HG02571 (cell line): ENCODE results near the gene LAMA2.

ENCODE experiments used
- ATAC-seq: cut with Tn5 transposase; IDR thresholded peaks from one replicate; pipeline ENCODE4 v1.9.1; 2021; ENCODE audit warnings: mild to moderate bottlenecking, moderate library complexity; ENCODE audit not compliant: unreplicated experiment

The LAMA2 gene

DNA sequence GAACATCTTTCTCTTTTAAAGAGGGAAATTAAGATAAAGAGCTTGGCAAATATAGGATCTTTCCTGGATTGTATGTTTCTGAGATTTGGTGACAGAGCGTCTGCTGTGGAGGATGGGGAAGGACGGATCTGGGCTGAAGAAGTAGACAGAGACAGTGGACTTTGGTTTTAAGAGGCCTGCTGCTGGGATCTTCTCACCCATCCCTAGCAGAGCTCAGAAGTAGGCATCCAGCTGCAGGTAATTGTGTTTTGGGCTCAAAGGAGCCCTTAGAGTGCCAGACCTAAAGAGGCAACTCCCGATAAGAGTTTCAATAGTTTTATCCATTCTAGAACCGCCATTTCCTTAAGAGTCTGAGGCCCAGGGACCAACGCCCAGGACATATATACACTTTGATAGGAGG, 20.8 kb downstream of the LAMA2 start:
- ATAC-seq = no peak

DNA sequence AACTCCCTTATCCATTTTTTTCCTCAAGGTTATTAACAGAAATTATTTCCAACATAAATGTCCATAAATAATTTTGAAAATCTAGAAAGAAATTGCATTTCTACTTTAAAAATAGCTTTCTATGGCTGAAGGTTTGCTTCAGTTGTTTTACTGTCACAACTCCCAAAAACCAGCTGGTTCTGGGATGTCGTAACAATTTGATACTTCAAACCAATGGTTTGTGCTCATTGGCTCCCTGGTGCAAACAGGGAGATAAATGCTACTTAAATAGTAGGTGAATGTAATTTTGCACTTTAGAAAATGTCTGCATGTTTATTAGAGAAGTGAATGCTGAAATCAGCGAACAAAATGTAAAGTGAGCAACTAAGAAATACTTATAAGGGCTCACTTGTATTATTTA, 31.1 kb downstream of the LAMA2 start:
- ATAC-seq = no peak

DNA sequence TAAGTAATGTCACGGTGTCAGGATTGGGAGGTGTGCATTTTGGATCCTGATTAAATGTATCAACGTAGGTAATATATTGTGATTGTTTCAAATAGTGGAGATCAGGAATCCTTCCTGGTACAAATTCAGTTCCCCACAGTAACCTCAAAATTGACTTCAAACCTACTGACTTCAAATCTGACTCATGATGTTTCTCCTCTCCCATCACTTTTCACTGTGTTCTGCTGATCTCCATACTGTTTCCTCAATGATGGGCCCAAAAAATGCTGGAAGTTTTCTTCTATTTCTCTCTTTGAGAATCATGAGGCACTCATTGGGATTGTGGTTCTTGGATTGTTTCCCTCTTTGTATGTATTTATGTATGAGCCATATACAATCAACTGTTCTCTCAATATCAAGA, 35.9 kb downstream of the LAMA2 start:
- ATAC-seq = no peak

- ATAC-seq = no peak
These were observed 36.7 kb downstream of the LAMA2 start for GRCh38 chr6:128919412-128920180.

DNA sequence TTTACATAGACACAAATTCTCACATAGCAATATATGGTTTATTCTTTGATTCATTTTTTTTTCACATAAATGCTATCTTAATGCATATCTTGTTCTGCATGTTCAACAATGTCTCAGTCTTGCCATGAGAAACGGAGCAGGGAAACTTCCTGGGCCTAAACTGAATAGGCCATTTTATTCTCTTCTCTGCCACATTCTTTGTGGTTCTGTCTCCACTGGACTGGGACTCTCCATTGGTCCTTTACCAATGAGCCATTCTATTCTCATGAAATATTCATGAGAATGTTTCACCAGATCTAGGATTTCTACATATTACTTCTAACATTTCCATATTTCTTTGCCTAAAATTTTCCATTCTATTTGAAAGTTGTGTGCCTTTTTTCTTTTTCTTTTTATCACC, 42.8 kb downstream of the LAMA2 start:
- no peak for ATAC-seq

DNA sequence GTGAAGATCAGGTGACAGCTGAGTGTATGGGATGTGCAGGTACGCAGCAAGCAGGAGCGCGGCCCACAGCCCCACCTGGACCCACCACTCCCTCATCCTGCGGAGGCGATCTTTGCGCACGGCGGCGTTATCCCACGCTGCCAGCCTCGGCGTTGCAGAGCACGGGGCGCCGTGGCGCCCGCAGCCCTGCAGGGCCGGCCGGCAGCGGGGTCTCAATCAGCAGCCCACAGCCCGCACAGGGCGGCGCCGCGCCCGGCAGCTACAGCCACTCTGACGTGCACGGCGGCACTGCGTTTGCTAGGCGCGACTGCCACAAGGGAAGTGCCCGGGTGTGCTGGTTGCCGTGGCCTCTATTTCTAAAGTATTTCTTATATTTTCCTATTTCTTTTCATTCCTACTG, 46.9 kb downstream of the LAMA2 start:
- ATAC-seq = no peak

- no peak for ATAC-seq
These were observed 47.4 kb downstream of the LAMA2 start for GRCh38 chr6:128930321-128930720.

DNA sequence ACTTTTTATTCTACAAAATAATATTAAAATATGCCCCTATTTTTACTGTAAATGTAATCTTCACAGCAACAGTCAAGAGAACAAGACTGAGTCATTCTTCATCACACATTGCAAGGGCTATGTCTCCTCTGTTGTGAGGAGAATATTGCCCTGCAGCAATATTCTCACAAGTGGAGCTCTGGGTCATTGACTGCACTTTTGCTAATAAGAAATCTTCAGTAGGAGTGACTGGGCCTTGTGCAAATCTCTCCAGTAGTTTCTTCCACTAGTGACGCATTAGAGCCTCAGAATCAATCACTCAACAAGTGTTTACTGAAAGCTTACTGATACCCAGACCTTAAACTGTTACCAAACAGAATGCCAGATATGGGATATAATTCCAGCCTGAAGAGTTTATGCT, 49.1 kb downstream of the LAMA2 start:
- ATAC-seq = no peak

GRCh38 chr6:128950864-128951263, 67.9 kb downstream of the LAMA2 start:
- ATAC-seq = no peak

- ATAC-seq = no peak
These were observed 70.0 kb downstream of the LAMA2 start for GRCh38 chr6:128952902-128953301.

GRCh38 chr6:128954308-128955043, 71.5 kb downstream of the LAMA2 start:
- ATAC-seq = no peak

- no peak for ATAC-seq
These were observed 80.6 kb downstream of the LAMA2 start for GRCh38 chr6:128963561-128963960.

GRCh38 chr6:128964233-128964755, 81.4 kb downstream of the LAMA2 start:
- no peak for ATAC-seq

DNA sequence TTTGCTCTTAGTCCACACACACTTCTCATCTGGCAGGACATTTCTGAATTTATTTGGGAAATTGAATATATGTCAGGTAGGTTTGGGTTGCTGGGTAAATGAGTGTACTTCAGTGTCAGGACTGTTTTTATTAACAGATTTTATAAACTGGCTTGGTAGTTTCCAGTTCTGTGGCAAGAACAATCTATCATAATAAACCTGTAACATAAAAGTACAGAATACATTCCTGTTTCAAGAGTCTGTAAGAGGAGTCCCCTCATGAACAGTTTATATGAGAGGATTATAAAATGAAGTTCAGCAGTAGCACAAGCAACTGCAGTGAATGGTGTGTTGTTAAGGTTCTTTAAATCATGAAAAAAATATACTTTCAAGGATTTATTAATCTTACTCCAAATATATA, 81.8 kb downstream of the LAMA2 start:
- ATAC-seq = no peak

- ATAC-seq = no peak
These were observed 84.0 kb downstream of the LAMA2 start for GRCh38 chr6:128966934-128967333.

- ATAC-seq = no peak
These were observed 96.1 kb downstream of the LAMA2 start for GRCh38 chr6:128979071-128979470.

DNA sequence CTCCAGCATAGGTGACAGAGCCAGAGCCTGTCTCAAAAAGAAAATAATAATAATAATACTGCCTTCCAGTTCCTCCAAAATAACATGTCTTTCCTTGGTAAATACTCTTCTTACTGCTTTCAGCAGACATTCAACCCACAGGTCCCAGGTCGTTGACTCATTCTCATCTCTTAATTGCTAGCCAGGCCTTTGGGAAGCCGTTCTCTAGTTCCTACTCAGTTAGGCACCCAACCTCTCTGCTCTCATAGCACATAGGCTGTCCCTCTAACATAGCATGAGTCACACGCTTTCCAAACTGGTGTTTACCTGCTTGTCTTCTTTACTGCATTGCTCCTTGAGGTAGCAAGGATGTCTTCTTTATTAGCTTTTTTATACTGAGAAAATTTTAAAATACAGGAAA, 98.8 kb downstream of the LAMA2 start:
- ATAC-seq = no peak

GRCh38 chr6:128990360-128990759, 107.4 kb downstream of the LAMA2 start:
- no peak for ATAC-seq

DNA sequence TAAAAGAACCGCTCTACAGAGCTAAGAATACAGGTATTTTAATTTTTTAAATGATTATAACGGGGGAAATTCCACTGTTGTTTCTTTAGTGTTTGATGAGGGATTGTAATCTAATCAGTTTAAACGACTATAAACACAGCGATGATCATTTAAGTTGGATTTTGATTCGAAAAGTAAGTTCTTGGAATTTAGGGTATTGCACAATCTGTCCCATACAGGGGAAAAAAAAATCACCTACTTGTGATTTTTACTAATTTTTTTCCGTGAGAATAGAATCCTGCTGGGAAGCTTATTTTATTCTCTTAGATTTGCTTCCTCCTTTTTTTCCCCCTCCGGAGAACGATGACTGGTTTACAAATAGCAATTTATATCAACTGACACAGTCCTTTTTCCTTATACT, 108.0 kb downstream of the LAMA2 start:
- ATAC-seq = no peak

DNA sequence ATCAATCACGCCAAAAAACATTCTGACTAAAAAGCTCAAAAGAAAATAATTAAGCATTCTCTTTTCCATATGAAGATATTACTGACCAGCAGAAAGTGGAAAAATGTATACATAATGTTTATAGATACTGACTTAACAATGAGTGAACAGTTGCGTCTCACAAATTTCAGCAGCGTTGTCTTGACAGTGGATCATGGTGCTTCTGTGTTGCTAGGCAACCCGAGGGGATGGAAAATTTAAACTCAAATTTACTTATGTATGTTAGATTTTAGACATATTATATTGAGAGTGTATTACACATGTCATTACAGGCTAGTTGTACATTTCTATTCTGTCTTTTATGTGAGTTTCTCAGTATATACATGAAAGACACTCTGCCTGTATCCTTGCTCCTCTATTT, 110.2 kb downstream of the LAMA2 start:
- ATAC-seq = no peak

DNA sequence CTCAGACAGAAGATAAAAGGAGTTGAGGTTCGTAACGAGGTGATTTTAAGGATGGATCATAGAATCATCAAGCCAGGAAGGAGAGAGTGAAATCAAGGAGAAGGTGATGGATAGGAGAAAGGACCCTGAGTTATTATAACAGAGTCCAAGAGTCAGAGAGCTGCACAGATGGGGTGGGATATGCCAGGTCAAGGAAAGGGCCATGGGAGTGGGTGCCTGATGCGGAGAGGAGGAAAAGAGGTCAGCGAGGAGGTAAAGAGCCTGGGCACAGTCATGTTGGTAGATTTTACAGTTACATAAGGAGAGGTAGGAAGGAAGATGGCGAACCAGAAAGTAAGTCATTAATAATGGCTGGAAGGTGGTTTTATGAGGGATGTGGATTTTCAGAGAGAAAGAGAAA, 114.9 kb downstream of the LAMA2 start:
- no peak for ATAC-seq
